H1 (cell line): Measurements from ENCODE around the gene UBL4B. TPM values are rescaled to one million over a fixed set of nuclear protein-coding genes. Genes with fewer than 3 reads are reported as not detected.

ENCODE experiments used
- CTCF ChIA-PET: fragments of 300-600 bp; sonication (Branson Sonifier 250); formaldehyde crosslinking; loops from one replicate; lab custom pipeline; 2021; ENCODE audit not compliant: partially characterized antibody; lab: Charles Lee
- POLR2A ChIA-PET: fragments of 300-600 bp; sonication (Branson Sonifier 250); formaldehyde crosslinking; loops from one replicate; lab custom pipeline; 2021; ENCODE audit warnings: inconsistent platforms; ENCODE audit not compliant: partially characterized antibody; lab: Charles Lee
- DNase-seq, 2 experiments: peaks; one replicate each; pipeline versions ENCODE4 v3.0.0 to v3.0.0-alpha.2; 2010 to 2022; ENCODE audit warnings: low spot score in 2 of 2, low read depth in 1 of 2, mixed read lengths in 1 of 2
- FAIRE-seq: peaks from 2 replicates; lab custom pipeline; 2011; peaks lifted over from hg19 to GRCh38; lab: Jason Lieb, UNC
- H2AFZ ChIP-seq: 2 replicates; pipeline ENCODE4 v1.8.1; 2012; ENCODE audit warnings: low read length, inconsistent platforms
- H2AK5ac ChIP-seq: 2 replicates; pipeline ENCODE4 v1.6.1; 2013; ENCODE audit warnings: low read depth, low read length
- H2BK120ac ChIP-seq: replicated peaks from 2 replicates; pipeline ENCODE3; 2013; ENCODE audit warnings: low read depth, low read length, inconsistent platforms
- H2BK12ac ChIP-seq: 2 replicates; pipeline ENCODE4 v1.6.1; 2013; ENCODE audit warnings: low read depth, low read length
- H2BK15ac ChIP-seq: 2 replicates; pipeline ENCODE4 v1.6.1; 2013; ENCODE audit warnings: low read length
- H2BK20ac ChIP-seq: 2 replicates; pipeline ENCODE4 v1.6.1; 2013; ENCODE audit warnings: low read length
- H2BK5ac ChIP-seq: 2 replicates; pipeline ENCODE4 v1.6.1; 2013; ENCODE audit warnings: low read depth, low read length
- H3K14ac ChIP-seq: 2 replicates; pipeline ENCODE4 v1.6.1; 2013; ENCODE audit warnings: inconsistent platforms; ENCODE audit not compliant: insufficient read length
- H3K18ac ChIP-seq: 2 replicates; pipeline ENCODE4 v1.6.1; 2013; ENCODE audit warnings: low read length; ENCODE audit errors: extremely low read depth
- H3K23ac ChIP-seq: 2 replicates; pipeline ENCODE4 v1.6.1; 2013; ENCODE audit warnings: inconsistent platforms; ENCODE audit not compliant: insufficient read length
- H3K23me2 ChIP-seq: 2 replicates; pipeline ENCODE4 v1.6.1; 2013; ENCODE audit warnings: low read depth, low read length
- H3K27ac ChIP-seq: 2 replicates; pipeline ENCODE4 v1.6.1; 2011; ENCODE audit warnings: low read depth, low read length, inconsistent platforms
- H3K27me3 ChIP-seq, 4 experiments: replicated peaks in 1 of 4; 1 replicate in 1 of 4; 2 replicates in 3 of 4; pipeline versions ENCODE4 v1.6.1 to v1.8.1; 2011 to 2013; ENCODE audit warnings: low read length in 3 of 4, mild to moderate bottlenecking in 3 of 4, inconsistent platforms in 2 of 4, mixed read lengths in 2 of 4, moderate library complexity in 1 of 4; ENCODE audit not compliant: control insufficient read depth in 3 of 4, insufficient read depth in 3 of 4; ENCODE audit errors: extremely low read depth in 1 of 4
- H3K36me3 ChIP-seq, 4 experiments: 2 replicates each; pipeline versions ENCODE4 v1.6.1 to v1.8.1; 2011 to 2013; ENCODE audit warnings: mild to moderate bottlenecking in 4 of 4, low read length in 3 of 4, moderate library complexity in 2 of 4, control low read depth in 1 of 4, inconsistent platforms in 1 of 4; ENCODE audit not compliant: insufficient read depth in 4 of 4, control insufficient read depth in 2 of 4
- H3K4ac ChIP-seq: replicated peaks from 2 replicates; pipeline ENCODE3; 2013; ENCODE audit warnings: low read length, low read depth, mixed read lengths, inconsistent platforms; ENCODE audit not compliant: insufficient read length
- H3K4me1 ChIP-seq, 4 experiments: replicated peaks in 1 of 4; 1 replicate in 1 of 4; 2 replicates in 3 of 4; pipeline versions ENCODE4 v1.6.1 to v1.8.1; 2011 to 2013; ENCODE audit warnings: low read length in 3 of 4, inconsistent platforms in 2 of 4, mixed read lengths in 1 of 4; ENCODE audit not compliant: insufficient read depth in 4 of 4, control insufficient read depth in 3 of 4
- H3K4me2 ChIP-seq, 2 experiments: 2 replicates each; pipeline versions ENCODE4 v1.6.1 to v1.8.1; 2011 to 2013; ENCODE audit warnings: low read depth in 2 of 2, low read length in 2 of 2, control low read depth in 1 of 2, inconsistent platforms in 1 of 2, mild to moderate bottlenecking in 1 of 2; ENCODE audit not compliant: insufficient read depth in 1 of 2
- H3K4me3 ChIP-seq, 4 experiments: fragments of 200-600, 300-600 bp in 1 of 4; sonication (generic), shearing (Covaris generic), sonication (Bioruptor Twin) in 1 of 4; 2 replicates each; pipeline versions ENCODE4 v1.5.1 to v1.8.1; 2011 to 2016; ENCODE audit warnings: low read length in 4 of 4, low read depth in 3 of 4, control low read depth in 2 of 4, inconsistent platforms in 2 of 4, mild to moderate bottlenecking in 2 of 4, mixed read lengths in 1 of 4, moderate library complexity in 1 of 4; ENCODE audit not compliant: insufficient read depth in 2 of 4; ENCODE audit errors: extremely low read depth in 1 of 4
- H3K56ac ChIP-seq: replicated peaks from 2 replicates; pipeline ENCODE3; 2013; ENCODE audit warnings: low read depth, mild to moderate bottlenecking, mixed read lengths, low read length, inconsistent platforms; ENCODE audit not compliant: insufficient read length
- H3K79me1 ChIP-seq: 2 replicates; pipeline ENCODE4 v1.6.1; 2013; ENCODE audit warnings: low read depth, low read length, control low read depth
- H3K79me2 ChIP-seq, 2 experiments: 2 replicates each; pipeline versions ENCODE4 v1.6.1 to v1.8.1; 2012 to 2013; ENCODE audit warnings: low read length in 2 of 2, mild to moderate bottlenecking in 2 of 2, inconsistent platforms in 1 of 2; ENCODE audit not compliant: insufficient read depth in 2 of 2, control insufficient read depth in 1 of 2
- H3K9ac ChIP-seq, 4 experiments: replicated peaks in 1 of 4; 1 replicate in 1 of 4; 2 replicates in 3 of 4; pipeline versions ENCODE4 v1.6.1 to v1.8.1; 2011 to 2013; ENCODE audit warnings: low read depth in 3 of 4, low read length in 3 of 4, control low read depth in 2 of 4, mild to moderate bottlenecking in 2 of 4, moderate library complexity in 2 of 4, inconsistent platforms in 1 of 4; ENCODE audit errors: extremely low read depth in 1 of 4
- H3K9me3 ChIP-seq, 2 experiments: 2 replicates each; pipeline versions ENCODE4 v1.6.1 to v1.8.1; 2012 to 2013; ENCODE audit warnings: mild to moderate bottlenecking in 2 of 2, moderate library complexity in 2 of 2, control low read depth in 1 of 2, inconsistent platforms in 1 of 2, low read depth in 1 of 2, low read length in 1 of 2, mixed read lengths in 1 of 2; ENCODE audit not compliant: insufficient read depth in 2 of 2
- H4K20me1 ChIP-seq, 2 experiments: replicated peaks in 1 of 2; 2 replicates each; pipeline versions ENCODE3 to v1.8.1; 2011 to 2013; ENCODE audit warnings: inconsistent platforms in 2 of 2, low read length in 2 of 2, mild to moderate bottlenecking in 1 of 2; ENCODE audit not compliant: insufficient read depth in 2 of 2, control insufficient read depth in 1 of 2
- H4K5ac ChIP-seq: 2 replicates; pipeline ENCODE4 v1.6.1; 2013; ENCODE audit warnings: low read length, low read depth, mixed read lengths, inconsistent platforms; ENCODE audit not compliant: insufficient read length
- H4K8ac ChIP-seq: 2 replicates; pipeline ENCODE4 v1.8.0; 2013; ENCODE audit warnings: mild to moderate bottlenecking, moderate library complexity, low read length, inconsistent platforms; ENCODE audit not compliant: insufficient read depth; ENCODE audit errors: extremely low read depth
- H4K91ac ChIP-seq: replicated peaks from 2 replicates; pipeline ENCODE3; 2013; ENCODE audit warnings: low read length, mixed read lengths, inconsistent platforms; ENCODE audit not compliant: insufficient read length
- CBX5 ChIP-seq: fragments of 300-800, 300-1000 bp; sonication (generic); IDR thresholded peaks from 2 replicates; pipeline ENCODE4 v1.7.1; 2016; ENCODE audit warnings: antibody characterized with exemption, low read length, low read depth
- CEBPB ChIP-seq: IDR thresholded peaks from 2 replicates; pipeline ENCODE4 v1.6.1; 2012; ENCODE audit warnings: low read depth, low read length
- FOSL1 ChIP-seq: IDR thresholded peaks from 2 replicates; pipeline ENCODE4 v1.6.1; 2011; ENCODE audit warnings: mild to moderate bottlenecking, low read depth, low read length, moderate library complexity; ENCODE audit not compliant: insufficient read depth
- KDM1A ChIP-seq: fragments of 200-600, 300-600 bp; sonication (generic); IDR thresholded peaks from 2 replicates; pipeline ENCODE4 v1.7.1; 2016; ENCODE audit warnings: mild to moderate bottlenecking, low read length, borderline replicate concordance
- POLR2A ChIP-seq, 2 experiments: IDR thresholded peaks; 1 replicate in 1 of 2; 2 replicates in 1 of 2; pipeline ENCODE4 v1.6.1; 2011; ENCODE audit warnings: low read depth in 2 of 2, low read length in 2 of 2, mild to moderate bottlenecking in 2 of 2; ENCODE audit errors: control extremely low read depth in 1 of 2
- POU5F1 ChIP-seq: IDR thresholded peaks from 2 replicates; pipeline ENCODE4 v1.6.1; 2011; ENCODE audit warnings: low read depth, mild to moderate bottlenecking, low read length, moderate library complexity
- RAD21 ChIP-seq, 2 experiments: IDR thresholded peaks in 1 of 2; conservative IDR thresholded peaks in 1 of 2; 2 replicates each; pipeline ENCODE4 v1.6.1; 2011; ENCODE audit warnings: low read depth in 2 of 2, low read length in 2 of 2, improper control_type of control experiment in 1 of 2, inconsistent platforms in 1 of 2, mild to moderate bottlenecking in 1 of 2, moderate library complexity in 1 of 2
- RNF2 ChIP-seq: fragments of 200-900, 300-1000 bp; sonication (generic); IDR thresholded peaks from 2 replicates; pipeline ENCODE4 v1.7.1; 2016; ENCODE audit warnings: borderline replicate concordance, low read depth, mild to moderate bottlenecking, antibody characterized with exemption, low read length; ENCODE audit not compliant: poor library complexity, severe bottlenecking; ENCODE audit errors: missing control alignments
- SAP30 ChIP-seq: fragments of 300-600 bp; sonication (generic); IDR thresholded peaks from 2 replicates; pipeline ENCODE4 v1.7.1; 2012; ENCODE audit warnings: low read length, moderate library complexity, mild to moderate bottlenecking, inconsistent platforms; ENCODE audit not compliant: insufficient read depth, insufficient replicate concordance
- SP2 ChIP-seq: IDR thresholded peaks from 2 replicates; pipeline ENCODE4 v1.6.1; 2012; ENCODE audit warnings: mild to moderate bottlenecking, low read length, inconsistent platforms
- SUZ12 ChIP-seq: fragments of 200-600 bp; sonication (generic); IDR thresholded peaks from 2 replicates; pipeline ENCODE4 v1.6.1; 2012; ENCODE audit warnings: mild to moderate bottlenecking, inconsistent platforms, low read length, moderate library complexity, mixed read lengths
- USF2 ChIP-seq: IDR thresholded peaks from 2 replicates; pipeline ENCODE4 v1.6.1; 2011; ENCODE audit warnings: low read length, improper control_type of control experiment
- YY1 ChIP-seq: IDR thresholded peaks from 2 replicates; pipeline ENCODE4 v1.6.1; 2011; ENCODE audit warnings: low read depth, mild to moderate bottlenecking, low read length
- WGBS, 2 experiments: shearing (Covaris generic) in 1 of 2; methylation state at CpG; one replicate each; pipeline versions ENCODE4 v1.1.6 to v1.1.7; 2013 to 2015; ENCODE audit warnings: low lambda C conversion rate in 2 of 2, mixed read lengths in 2 of 2, inconsistent platforms in 1 of 2, low coverage in 1 of 2, missing lambda C conversion rate in 1 of 2; ENCODE audit not compliant: insufficient replicate concordance in 2 of 2, insufficient coverage in 1 of 2, insufficient read length in 1 of 2; ENCODE audit errors: extremely low coverage in 1 of 2, missing lambda C conversion rate in 1 of 2; 5-methylcytosine and 5-hydroxymethylcytosine counted together
- polyA plus RNA-seq, 7 experiments: library from polyadenylated mRNA; depleted of rRNA in 3 of 7; stranded (reverse) in 5 of 7; unstranded in 2 of 7; fragments of >200 nt in 5 of 7; fragments of 200-250 nt in 2 of 7; gene quantifications; 1 replicate in 5 of 7; 2 replicates in 1 of 7; 4 replicates in 1 of 7; pipeline versions ENCODE4 v1.2.1 to v1.2.3, GENCODE V29; 2011 to 2013; ENCODE audit warnings: missing spikeins in 2 of 7, mixed read lengths in 2 of 7
- total RNA-seq: library from RNA; stranded (reverse); fragmentation: NEBNext Ultra II Directional; extraction: Animal tissue kit (Norgen Biotek cat#: 25700); gene quantifications from 2 replicates; pipeline ENCODE4 v1.2.1, GENCODE V29; 2021

UBL4B gene
- total and polyA plus RNA-seq, 2 of the 8 experiments (the other 6 are each of a cell fraction or from before 2014, with no cell fraction given) = 0.11 TPM; not detected in 1

DNA sequence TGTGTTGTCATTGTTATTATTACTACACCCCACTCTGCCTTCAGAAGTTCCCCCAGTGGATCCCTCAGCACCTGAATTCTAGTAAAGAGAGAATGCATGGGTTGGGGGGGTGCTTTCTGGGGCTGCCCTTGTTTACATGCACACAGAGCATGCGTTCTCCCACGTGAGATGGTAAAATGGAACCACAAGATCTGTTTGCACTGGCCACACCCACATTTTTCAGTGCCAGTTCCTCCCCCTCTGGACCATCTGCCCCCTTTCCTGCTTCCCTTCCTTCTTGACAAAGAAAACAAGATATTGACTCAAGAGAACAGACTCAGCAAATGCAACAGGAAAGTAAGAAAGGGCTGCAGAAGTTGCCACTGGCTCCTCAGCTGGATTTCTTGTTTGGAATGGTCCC, 46.9 kb downstream of the UBL4B start:
- Histone ChIP-seq H3K36me3 (no peaks in the 10 kb centered on the region), H3K23ac (no peak overlapping the region), H3K4me1 (no peaks in the 10 kb centered on the region), H3K18ac (no peak overlapping the region), H3K23me2 (no peaks in the 10 kb centered on the region), H3K14ac (no peak overlapping the region), H3K79me1 (no peaks in the 10 kb centered on the region), H2AK5ac (no peak overlapping the region), H3K4me2 (no peak overlapping the region), H4K5ac (no peak overlapping the region), H3K79me2 (no peaks in the 10 kb centered on the region), H2BK120ac (no peak overlapping the region), H3K4me3 (no peak overlapping the region), H3K4ac (no peak overlapping the region), H3K27ac (no peak overlapping the region), H3K56ac (no peak overlapping the region), H4K91ac (no peak overlapping the region), H3K9me3 (no peaks in the 10 kb centered on the region), H2BK5ac (no peak overlapping the region), H3K27me3 (peaks cover 1 to 13% (median 7%) of the 10 kb centered on the region in 4 experiments; a peak in 6 of 7 replicates), H3K9ac (no peak overlapping the region), H2AFZ (no peak overlapping the region), H2BK20ac (no peak overlapping the region), H4K8ac (no peak overlapping the region), H2BK12ac (no peak overlapping the region), H2BK15ac (no peak overlapping the region), H4K20me1 (peaks cover 2 to 5% of the 10 kb centered on the region in 2 experiments)
- ChIA-PET CTCF (interaction anchor here (0.7 kb wide), 1 partner anchor 337 kb away, joined by 3 read pairs; no protein-coding TSS in a partner anchor), POLR2A (no interaction called here)
- 86% methylated on average over 2 of the region's 2 CpGs; no CpG with 5 or more reads in 1 of the 2 experiments for WGBS, 2 experiments
- DNase-seq = no peak
- FAIRE-seq = no peak
- no peak for TF ChIP-seq SUZ12
- no peak for TF ChIP-seq RAD21 (IDR thresholded peaks at IDR 0.05 in 1 of 2, conservative IDR thresholded peaks at IDR 0.05 in 1 of 2; ENCODE audit: low read depth in 2 of 2, low read length in 2 of 2)
- no peak for TF ChIP-seq POU5F1
- no peak for TF ChIP-seq FOSL1
- no peak for TF ChIP-seq CBX5
- TF ChIP-seq KDM1A = no peak
- no peak for TF ChIP-seq SP2
- no peak for TF ChIP-seq YY1
- no peak for TF ChIP-seq CEBPB
- no peak for TF ChIP-seq POLR2A (IDR thresholded peaks at IDR 0.05; ENCODE audit: control extremely low read depth in 1 of 2, low read depth in 2 of 2, low read length in 2 of 2)
- no peak for TF ChIP-seq USF2
- TF ChIP-seq RNF2 = no peak
- TF ChIP-seq SAP30 = no peak
